ENCODE measurements around the gene RSPRY1.

The RSPRY1 gene

GRCh38 chr16:57253466-57253865 is 67.3 kb downstream of the RSPRY1 start:
- Histone ChIP-seq H3K36me3 (ENCODE audit: control insufficient read depth, insufficient read depth, low read length) (no peaks in the 10 kb centered on the region), H3K9me3 (ENCODE audit: control insufficient read depth, insufficient read depth, low read length) (no peaks in the 10 kb centered on the region), H3K27me3 (ENCODE audit: control insufficient read depth, insufficient read depth, low read length) (no peaks in the 10 kb centered on the region), H3K9ac (ENCODE audit: low read depth, low read length) (no peak overlapping the region), H3K4me3 (ENCODE audit: low read depth, low read length) (no peak overlapping the region), H3K4me1 (ENCODE audit: control insufficient read depth, insufficient read depth, low read length) (no peaks in the 10 kb centered on the region)

DNA sequence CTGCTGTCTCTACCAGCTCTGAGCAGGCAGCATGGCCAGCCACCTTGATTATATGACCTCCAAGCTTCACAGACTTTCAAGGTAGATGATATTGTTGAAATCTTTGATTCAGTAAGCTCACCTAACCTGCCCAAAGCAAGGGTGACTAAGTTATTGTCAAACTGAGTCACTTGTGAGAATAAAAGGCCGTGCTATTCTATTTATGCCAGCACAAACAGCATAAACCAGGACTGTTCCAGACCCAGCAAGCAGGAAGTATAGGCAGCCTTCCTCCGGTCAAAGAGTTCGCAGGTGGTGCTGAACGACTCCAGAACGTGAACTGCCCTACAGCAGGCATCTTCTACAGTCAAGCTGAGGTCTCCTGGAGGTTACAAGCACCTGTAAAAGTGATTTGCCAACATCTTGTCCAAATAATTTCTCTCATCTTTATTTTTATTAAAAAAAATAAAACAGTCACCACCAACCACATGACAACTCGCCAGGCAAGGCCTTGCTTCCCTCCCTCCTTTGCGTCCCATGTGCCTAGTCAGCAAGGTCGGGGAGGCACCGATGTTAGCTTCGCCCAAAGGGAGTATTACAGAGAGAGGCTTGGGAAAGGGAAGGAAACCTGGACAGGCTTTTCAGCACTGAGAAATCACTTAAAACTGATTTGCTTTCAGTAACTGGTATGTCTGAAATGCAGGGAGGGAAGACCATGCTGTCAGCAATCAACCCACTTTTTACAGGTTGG is 69.7 kb downstream of the RSPRY1 start:
- Histone ChIP-seq H3K27me3 (ENCODE audit: control insufficient read depth, insufficient read depth, low read length) (no peaks in the 10 kb centered on the region), H3K9me3 (ENCODE audit: control insufficient read depth, insufficient read depth, low read length) (no peaks in the 10 kb centered on the region), H3K4me1 (ENCODE audit: control insufficient read depth, insufficient read depth, low read length) (peaks cover 7% of the 10 kb centered on the region), H3K36me3 (ENCODE audit: control insufficient read depth, insufficient read depth, low read length) (no peaks in the 10 kb centered on the region), H3K4me3 (ENCODE audit: low read depth, low read length) (no peak overlapping the region), H3K9ac (ENCODE audit: low read depth, low read length) (no peak overlapping the region)

GRCh38 chr16:57256601-57257395 is 70.7 kb downstream of the RSPRY1 start:
- Histone ChIP-seq H3K36me3 (ENCODE audit: control insufficient read depth, insufficient read depth, low read length) (no peaks in the 10 kb centered on the region), H3K9ac (ENCODE audit: low read depth, low read length) (no peak overlapping the region), H3K4me3 (ENCODE audit: low read depth, low read length) (no peak overlapping the region), H3K4me1 (ENCODE audit: control insufficient read depth, insufficient read depth, low read length) (peaks cover 7% of the 10 kb centered on the region), H3K9me3 (ENCODE audit: control insufficient read depth, insufficient read depth, low read length) (no peaks in the 10 kb centered on the region), H3K27me3 (ENCODE audit: control insufficient read depth, insufficient read depth, low read length) (no peaks in the 10 kb centered on the region)

DNA sequence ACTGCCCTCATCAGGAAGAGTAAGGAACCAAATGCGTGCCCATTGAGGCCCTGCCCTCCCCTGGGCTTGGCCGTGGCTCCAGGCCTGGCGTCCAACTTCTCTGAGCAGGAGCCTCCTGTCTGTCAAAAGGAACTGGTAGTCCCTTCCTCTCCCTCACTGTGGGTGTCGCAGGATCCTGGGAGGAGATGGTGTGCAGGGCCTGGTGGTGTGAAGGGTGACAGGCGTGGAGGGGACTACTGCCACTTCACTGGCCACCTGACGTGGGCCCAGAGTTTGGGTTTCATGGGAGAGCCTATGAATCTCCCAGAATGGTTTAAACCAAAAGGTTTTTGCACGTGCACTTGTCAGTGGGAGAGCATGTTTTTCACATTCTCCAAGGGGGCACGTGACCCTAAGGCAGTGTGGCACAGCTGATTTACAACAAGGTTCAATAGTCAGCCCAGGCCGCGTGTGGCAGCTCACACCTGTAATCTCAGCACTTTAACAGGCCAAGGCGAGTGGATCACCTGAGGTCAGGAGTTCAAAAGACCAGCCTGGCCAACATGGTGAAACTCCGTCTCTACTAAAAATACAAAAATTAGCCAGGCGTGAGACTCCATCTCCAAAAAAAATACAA is 71.4 kb downstream of the RSPRY1 start:
- no peaks in the 10 kb centered on the region for H3K36me3 ChIP-seq (ENCODE audit: control insufficient read depth, insufficient read depth, low read length)
- peaks cover 7% of the 10 kb centered on the region for H3K4me1 ChIP-seq (ENCODE audit: control insufficient read depth, insufficient read depth, low read length)
- no peaks in the 10 kb centered on the region for H3K9me3 ChIP-seq (ENCODE audit: control insufficient read depth, insufficient read depth, low read length)
- no peaks in the 10 kb centered on the region for H3K27me3 ChIP-seq (ENCODE audit: control insufficient read depth, insufficient read depth, low read length)
- no peak overlapping the region for H3K4me3 ChIP-seq (ENCODE audit: low read depth, low read length)
- no peak overlapping the region for H3K9ac ChIP-seq (ENCODE audit: low read depth, low read length)

DNA sequence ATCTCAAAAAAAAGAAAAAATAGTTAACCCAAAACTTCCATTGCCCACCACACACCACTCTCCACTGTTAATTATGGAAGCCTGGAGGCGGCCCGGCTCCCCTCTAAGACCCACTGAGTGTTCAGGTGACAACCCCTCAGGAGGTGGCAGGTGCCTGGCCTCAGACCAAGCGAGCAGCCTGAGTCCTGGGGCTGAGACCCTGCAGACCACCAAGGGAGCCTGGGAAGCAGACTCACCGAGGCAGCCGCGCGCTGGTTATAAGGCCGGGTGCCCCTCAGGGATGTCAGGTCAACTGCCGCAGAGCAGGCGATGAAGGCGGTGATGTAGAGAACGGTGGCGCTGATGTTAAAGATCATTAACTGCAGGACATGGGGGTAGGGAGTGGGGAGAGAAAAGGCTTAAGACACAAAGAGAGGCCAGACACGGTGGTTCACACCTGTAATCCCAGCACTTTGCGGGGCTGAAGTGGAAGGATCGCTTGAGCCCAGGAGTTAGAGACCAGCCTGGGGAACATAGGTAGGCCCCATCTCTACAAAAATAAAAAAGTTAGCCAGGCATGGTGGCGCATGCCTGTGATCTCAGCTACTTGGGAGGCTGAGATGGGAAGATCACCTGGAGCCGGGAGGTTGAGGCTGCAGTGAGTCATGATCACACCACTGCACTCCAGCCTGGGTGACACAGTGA is 72.2 kb downstream of the RSPRY1 start:
- H3K4me1 ChIP-seq (ENCODE audit: control insufficient read depth, insufficient read depth, low read length) = peaks cover 7% of the 10 kb centered on the region
- no peaks in the 10 kb centered on the region for H3K27me3 ChIP-seq (ENCODE audit: control insufficient read depth, insufficient read depth, low read length)
- H3K9me3 ChIP-seq (ENCODE audit: control insufficient read depth, insufficient read depth, low read length) = no peaks in the 10 kb centered on the region
- no peaks in the 10 kb centered on the region for H3K36me3 ChIP-seq (ENCODE audit: control insufficient read depth, insufficient read depth, low read length)
- no peak overlapping the region for H3K4me3 ChIP-seq (ENCODE audit: low read depth, low read length)
- H3K9ac ChIP-seq (ENCODE audit: low read depth, low read length) = no peak overlapping the region

DNA sequence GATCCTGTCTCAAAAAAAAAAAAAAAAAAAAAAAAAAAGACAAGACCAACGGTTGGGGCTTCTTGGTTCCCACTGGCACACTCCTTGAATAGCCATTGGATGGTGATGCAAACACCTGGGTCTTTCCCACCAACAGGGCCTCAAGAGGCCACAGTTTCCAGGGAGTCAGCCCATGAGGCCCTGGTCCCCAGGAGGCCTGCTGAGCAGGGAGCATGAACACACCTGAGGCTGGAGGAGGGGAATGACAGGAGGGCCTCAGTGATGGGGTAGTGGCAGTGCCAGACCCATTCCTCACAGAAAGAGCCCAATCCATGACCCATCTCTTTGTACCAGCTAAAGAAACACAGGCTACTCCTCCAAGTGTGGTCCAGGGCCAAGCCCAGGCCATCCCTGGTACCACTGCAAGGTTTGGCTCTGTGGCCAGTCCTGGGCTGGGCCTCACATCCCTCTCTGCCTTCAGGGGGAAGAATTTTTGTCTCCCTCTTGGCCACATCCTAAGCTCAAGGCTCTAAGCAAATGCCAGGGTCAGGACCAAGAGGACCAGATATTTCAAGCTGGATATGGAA is 72.9 kb downstream of the RSPRY1 start:
- Histone ChIP-seq H3K36me3 (ENCODE audit: control insufficient read depth, insufficient read depth, low read length) (no peaks in the 10 kb centered on the region), H3K27me3 (ENCODE audit: control insufficient read depth, insufficient read depth, low read length) (no peaks in the 10 kb centered on the region), H3K9ac (ENCODE audit: low read depth, low read length) (no peak overlapping the region), H3K9me3 (ENCODE audit: control insufficient read depth, insufficient read depth, low read length) (no peaks in the 10 kb centered on the region), H3K4me1 (ENCODE audit: control insufficient read depth, insufficient read depth, low read length) (peaks cover 7% of the 10 kb centered on the region), H3K4me3 (ENCODE audit: low read depth, low read length) (no peak overlapping the region)

DNA sequence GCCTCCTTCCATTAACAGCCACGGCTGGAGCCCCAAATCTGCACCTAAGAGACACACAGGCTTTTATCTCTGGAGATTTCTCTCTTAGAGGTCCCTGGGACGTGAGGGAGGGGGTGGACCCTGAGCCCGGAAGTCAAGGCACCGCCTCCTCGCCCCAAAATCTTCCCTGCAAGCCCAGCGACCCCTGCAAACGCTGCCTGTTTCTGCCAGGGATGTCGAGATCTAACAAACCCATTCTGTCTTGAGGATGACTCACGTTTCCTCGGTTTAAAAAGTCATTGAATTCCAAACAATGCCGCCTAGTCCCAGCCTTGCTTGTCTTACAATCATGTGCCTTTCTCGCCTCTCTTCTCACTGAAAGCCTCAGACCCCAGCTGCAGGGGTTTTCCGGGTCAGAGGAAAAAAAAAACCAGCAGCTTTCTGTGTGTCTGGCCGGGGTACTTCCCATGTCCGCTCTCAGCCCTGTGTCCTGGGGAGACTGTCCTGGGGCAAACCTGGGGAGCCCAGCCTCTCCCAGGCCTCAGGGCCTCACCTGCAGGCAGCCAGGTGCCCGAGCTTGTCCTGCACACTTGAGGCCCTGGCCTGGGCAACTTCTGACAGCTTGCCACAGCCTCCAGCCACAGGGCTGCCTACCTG is 74.3 kb downstream of the RSPRY1 start:
- H3K9ac ChIP-seq (ENCODE audit: low read depth, low read length) = peak overlapping the region; percentile 54

DNA sequence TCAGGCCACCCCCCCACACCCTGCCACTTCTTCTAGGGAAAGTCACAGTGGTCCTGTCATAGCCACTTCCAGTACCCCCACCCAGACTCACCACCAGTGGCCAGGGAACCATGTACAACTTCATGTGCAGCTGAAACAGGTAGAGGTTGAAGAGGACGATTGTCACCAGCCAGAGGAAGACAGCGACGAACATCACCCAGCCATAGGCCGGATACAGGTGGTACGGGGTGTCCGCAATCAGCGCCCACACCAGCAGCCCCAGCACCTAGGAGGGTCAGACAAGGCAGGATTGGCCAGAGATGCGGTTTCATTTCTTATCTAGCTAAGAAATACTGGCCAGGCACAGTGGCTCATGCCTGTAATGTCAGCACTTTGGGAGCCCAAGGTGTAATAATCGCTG is 75.7 kb downstream of the RSPRY1 start:
- H3K4me1 ChIP-seq (ENCODE audit: control insufficient read depth, insufficient read depth, low read length) = peaks cover 7% of the 10 kb centered on the region
- no peak overlapping the region for H3K9ac ChIP-seq (ENCODE audit: low read depth, low read length)
- no peak overlapping the region for H3K4me3 ChIP-seq (ENCODE audit: low read depth, low read length)
- H3K27me3 ChIP-seq (ENCODE audit: control insufficient read depth, insufficient read depth, low read length) = no peaks in the 10 kb centered on the region
- H3K9me3 ChIP-seq (ENCODE audit: control insufficient read depth, insufficient read depth, low read length) = no peaks in the 10 kb centered on the region
- H3K36me3 ChIP-seq (ENCODE audit: control insufficient read depth, insufficient read depth, low read length) = no peaks in the 10 kb centered on the region

More for the DNA sequence above, 74.3 kb downstream of the RSPRY1 start:
- H3K9me3 ChIP-seq (ENCODE audit: control insufficient read depth, insufficient read depth, low read length) = no peaks in the 10 kb centered on the region
- no peaks in the 10 kb centered on the region for H3K36me3 ChIP-seq (ENCODE audit: control insufficient read depth, insufficient read depth, low read length)
- H3K4me1 ChIP-seq (ENCODE audit: control insufficient read depth, insufficient read depth, low read length) = peaks cover 7% of the 10 kb centered on the region
- H3K4me3 ChIP-seq (ENCODE audit: low read depth, low read length) = no peak overlapping the region
- no peaks in the 10 kb centered on the region for H3K27me3 ChIP-seq (ENCODE audit: control insufficient read depth, insufficient read depth, low read length)

- no peak overlapping the region for H3K9ac ChIP-seq (ENCODE audit: low read depth, low read length)
- H3K27me3 ChIP-seq (ENCODE audit: control insufficient read depth, insufficient read depth, low read length) = no peaks in the 10 kb centered on the region
- H3K4me3 ChIP-seq (ENCODE audit: low read depth, low read length) = no peak overlapping the region
- H3K36me3 ChIP-seq (ENCODE audit: control insufficient read depth, insufficient read depth, low read length) = no peaks in the 10 kb centered on the region
- no peaks in the 10 kb centered on the region for H3K9me3 ChIP-seq (ENCODE audit: control insufficient read depth, insufficient read depth, low read length)
- peaks cover 7% of the 10 kb centered on the region for H3K4me1 ChIP-seq (ENCODE audit: control insufficient read depth, insufficient read depth, low read length)
These were observed 76.9 kb downstream of the RSPRY1 start for GRCh38 chr16:57262841-57263540.

- Histone ChIP-seq H3K4me3 (ENCODE audit: low read depth, low read length) (no peak overlapping the region), H3K9me3 (ENCODE audit: control insufficient read depth, insufficient read depth, low read length) (no peaks in the 10 kb centered on the region), H3K9ac (ENCODE audit: low read depth, low read length) (no peak overlapping the region)
These were observed 77.6 kb downstream of the RSPRY1 start for GRCh38 chr16:57263541-57264351.

More at GRCh38 chr16:57263541-57264351, 77.6 kb downstream of the RSPRY1 start:
- Histone ChIP-seq H3K4me1 (ENCODE audit: control insufficient read depth, insufficient read depth, low read length) (peaks cover 7% of the 10 kb centered on the region), H3K36me3 (ENCODE audit: control insufficient read depth, insufficient read depth, low read length) (no peaks in the 10 kb centered on the region), H3K27me3 (ENCODE audit: control insufficient read depth, insufficient read depth, low read length) (no peaks in the 10 kb centered on the region)
